Esophagus squamous epithelium (tissue), 4 donors: Measurements from ENCODE around the gene SLC12A7.

Experiments used
- POLR2A ChIP-seq, 4 donors: fragments of 450-650 bp; IDR thresholded peaks; one replicate each; pipeline ENCODE4 v1.6.1; 2017; ENCODE audit warnings: antibody characterized with exemption in 4 of 4, mild to moderate bottlenecking in 4 of 4, moderate library complexity in 3 of 4
- TF ChIP-seq, protein P1 (sequence below), 6 experiments: fragments of 450-650 bp in 4 of 6; fragments of 200-600 bp in 2 of 6; sonication (generic) in 2 of 6; IDR thresholded peaks; one replicate each; pipeline ENCODE4 v1.5.1; 2016 to 2019; ENCODE audit warnings: antibody characterized with exemption in 6 of 6, mild to moderate bottlenecking in 4 of 6, moderate library complexity in 4 of 6

- TF ChIP-seq, protein P1, sequence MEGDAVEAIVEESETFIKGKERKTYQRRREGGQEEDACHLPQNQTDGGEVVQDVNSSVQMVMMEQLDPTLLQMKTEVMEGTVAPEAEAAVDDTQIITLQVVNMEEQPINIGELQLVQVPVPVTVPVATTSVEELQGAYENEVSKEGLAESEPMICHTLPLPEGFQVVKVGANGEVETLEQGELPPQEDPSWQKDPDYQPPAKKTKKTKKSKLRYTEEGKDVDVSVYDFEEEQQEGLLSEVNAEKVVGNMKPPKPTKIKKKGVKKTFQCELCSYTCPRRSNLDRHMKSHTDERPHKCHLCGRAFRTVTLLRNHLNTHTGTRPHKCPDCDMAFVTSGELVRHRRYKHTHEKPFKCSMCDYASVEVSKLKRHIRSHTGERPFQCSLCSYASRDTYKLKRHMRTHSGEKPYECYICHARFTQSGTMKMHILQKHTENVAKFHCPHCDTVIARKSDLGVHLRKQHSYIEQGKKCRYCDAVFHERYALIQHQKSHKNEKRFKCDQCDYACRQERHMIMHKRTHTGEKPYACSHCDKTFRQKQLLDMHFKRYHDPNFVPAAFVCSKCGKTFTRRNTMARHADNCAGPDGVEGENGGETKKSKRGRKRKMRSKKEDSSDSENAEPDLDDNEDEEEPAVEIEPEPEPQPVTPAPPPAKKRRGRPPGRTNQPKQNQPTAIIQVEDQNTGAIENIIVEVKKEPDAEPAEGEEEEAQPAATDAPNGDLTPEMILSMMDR (IDR thresholded peaks at IDR 0.05), result no peak
- no peak for TF ChIP-seq POLR2A (IDR thresholded peaks at IDR 0.05)
These were observed 30.3 kb downstream of the SLC12A7 start for GRCh38 chr5:1081519-1081918.
